Transverse colon (tissue), 4 donors: ENCODE measurements around the gene PTPRC.

Experiments used
- CTCF ChIP-seq, 5 experiments: fragments of 200-600 bp in 3 of 5; fragments of 450-650 bp in 2 of 5; sonication (generic) in 3 of 5; IDR thresholded peaks; 1 replicate in 2 of 5; 2 replicates in 3 of 5; pipeline ENCODE4 v1.5.1; 2016 to 2017; ENCODE audit warnings: antibody characterized with exemption in 5 of 5, inconsistent platforms in 3 of 5, mild to moderate bottlenecking in 2 of 5, moderate library complexity in 1 of 5
- EP300 ChIP-seq: sonication (generic); formaldehyde crosslinking; IDR thresholded peaks from one replicate; pipeline ENCODE4 v1.6.1; 2017; ENCODE audit warnings: antibody characterized with exemption, low read depth
- POLR2A ChIP-seq: fragments of 450-650 bp; IDR thresholded peaks from one replicate; pipeline ENCODE4 v1.6.1; 2016; ENCODE audit warnings: antibody characterized with exemption, mild to moderate bottlenecking, moderate library complexity
- POLR2AphosphoS5 ChIP-seq, 3 donors: sonication (generic); formaldehyde crosslinking; IDR thresholded peaks; one replicate each; pipeline ENCODE4 v1.6.1; 2016; ENCODE audit warnings: antibody characterized with exemption in 3 of 3

GRCh38 chr1:198664068-198664788 lies 25.4 kb downstream of the PTPRC start:
- no peak for TF ChIP-seq CTCF (IDR thresholded peaks at IDR 0.05)
- no peak for TF ChIP-seq POLR2AphosphoS5 (IDR thresholded peaks at IDR 0.05)
- no peak for TF ChIP-seq EP300
- no peak for TF ChIP-seq POLR2A
